GM12891 (cell line): ENCODE results near the gene TNFRSF1B.

Source experiments
- PAX5 ChIP-seq: IDR thresholded peaks from 2 replicates; pipeline ENCODE4 v1.6.1; 2011; ENCODE audit warnings: low read length, moderate library complexity, mild to moderate bottlenecking; ENCODE audit not compliant: insufficient read depth, severe bottlenecking
- POLR2A ChIP-seq: IDR thresholded peaks from 2 replicates; pipeline ENCODE4 v1.6.1; 2011; ENCODE audit warnings: low read depth, low read length, control low read depth
- POLR2AphosphoS5 ChIP-seq: IDR thresholded peaks from 2 replicates; pipeline ENCODE4 v1.6.1; 2011; ENCODE audit warnings: low read depth, low read length, control low read depth
- SPI1 ChIP-seq: IDR thresholded peaks from 2 replicates; pipeline ENCODE4 v1.6.1; 2011; ENCODE audit warnings: low read depth, low read length, control low read depth
- TAF1 ChIP-seq: IDR thresholded peaks from 2 replicates; pipeline ENCODE4 v1.6.1; 2011; ENCODE audit warnings: low read depth, low read length, control low read depth

- no peak for TF ChIP-seq TAF1
- no peak for TF ChIP-seq POLR2AphosphoS5
- no peak for TF ChIP-seq POLR2A
- TF ChIP-seq PAX5 = no peak
- no peak for TF ChIP-seq SPI1
Measured at GRCh38 chr1:12244585-12244984, 77.8 kb downstream of the TNFRSF1B start.
